Hepatocyte (in vitro differentiated cells): ENCODE measurements around the gene LTO1.

ENCODE experiments used
- CTCF ChIP-seq: fragments of 200-600 bp; sonication (generic); IDR thresholded peaks from 2 replicates; pipeline ENCODE4 v1.5.1; 2016; ENCODE audit warnings: antibody characterized with exemption, mild to moderate bottlenecking; ENCODE audit not compliant: poor library complexity
- EZH2 ChIP-seq: fragments of 200-600 bp; sonication (generic); IDR thresholded peaks from 2 replicates; pipeline ENCODE4 v1.6.1; 2016; ENCODE audit warnings: antibody characterized with exemption, mild to moderate bottlenecking, borderline replicate concordance
- EZH2phosphoT487 ChIP-seq: fragments of 200-600 bp; sonication (generic); IDR thresholded peaks from one replicate; pipeline ENCODE4 v1.6.1; 2018; ENCODE audit warnings: antibody characterized with exemption, mild to moderate bottlenecking, low read depth, moderate library complexity; ENCODE audit not compliant: unreplicated experiment, severe bottlenecking

- TF ChIP-seq CTCF (no peak), EZH2phosphoT487 (no peak), EZH2 (no peak)
Measured at GRCh38 chr11:69692422-69692821, 17.3 kb upstream of the LTO1 start.
